Fibroblast of skin of right biceps (primary cell): ENCODE results near the gene PCNX2.

Source experiments
- DNase-seq: peaks from one replicate; pipeline ENCODE4 v3.0.0-alpha.2; 2013

The PCNX2 gene

DNA sequence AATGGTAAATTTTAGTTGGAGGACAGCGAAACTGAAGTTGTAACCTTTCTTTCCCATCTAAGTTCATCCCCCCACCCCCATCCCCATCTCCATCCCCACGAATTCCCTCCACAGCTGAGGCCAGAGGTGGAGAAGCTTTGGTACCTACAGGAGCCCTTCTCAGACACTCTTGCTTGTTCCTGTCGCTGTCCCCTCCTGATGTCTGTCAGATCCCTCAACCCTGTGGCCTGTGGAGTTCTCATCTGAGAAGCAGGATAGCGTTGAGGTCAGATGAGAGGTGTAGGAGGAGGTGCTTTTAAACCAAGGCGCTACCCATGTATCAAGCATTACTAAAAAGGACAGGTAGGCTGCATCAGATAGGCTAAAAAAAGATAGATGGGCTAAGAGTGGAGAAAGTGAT lies 344.3 kb downstream of the PCNX2 start:
- DNase-seq = no peak

DNA sequence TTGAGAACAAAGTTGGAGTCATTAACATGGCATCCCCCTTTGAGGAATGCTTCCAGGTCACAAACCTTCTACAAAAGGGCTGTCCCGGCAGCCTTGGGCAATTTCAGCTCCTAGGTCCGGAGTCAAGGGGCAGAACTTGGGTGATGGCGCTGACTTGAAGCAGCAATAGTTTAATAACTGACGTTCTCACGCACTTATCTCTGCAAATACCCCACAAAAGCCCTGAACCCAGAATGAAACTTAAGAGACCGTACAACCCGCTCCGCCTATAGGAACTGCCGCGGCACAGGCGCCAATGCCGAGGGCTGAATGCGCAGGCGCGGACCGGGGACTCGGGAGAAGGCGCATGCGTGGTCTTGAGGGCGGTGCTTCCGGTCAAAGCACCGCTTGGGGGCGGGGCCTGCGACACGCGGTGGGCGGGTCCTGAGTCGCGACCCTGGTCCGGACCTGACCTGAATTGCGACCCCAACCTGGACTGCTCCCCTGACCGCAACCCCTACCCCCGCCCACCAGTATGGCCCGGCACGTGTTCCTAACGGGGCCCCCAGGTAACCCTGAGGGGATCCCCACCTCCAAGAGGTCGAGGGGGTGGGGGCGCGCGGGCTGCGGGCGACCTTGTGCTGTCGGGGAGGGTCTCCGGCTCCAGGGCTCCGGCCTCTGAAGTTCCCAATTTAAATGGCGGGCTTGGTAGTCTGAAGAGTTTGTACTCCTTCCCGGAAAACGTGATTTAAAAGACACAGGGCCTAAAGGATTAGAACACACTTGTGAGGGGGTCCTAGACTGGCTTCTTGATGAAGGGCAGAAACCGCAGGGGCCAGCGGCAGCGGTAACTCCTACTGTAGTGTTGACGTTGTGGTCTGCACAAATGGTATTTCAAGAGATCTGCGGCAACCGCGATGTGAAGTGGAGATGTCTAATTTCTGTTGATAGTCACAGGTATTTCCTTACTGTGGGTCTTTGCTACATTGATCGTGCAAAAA lies 345.0 kb downstream of the PCNX2 start, which contains the start of gene NTPCR:
NTPCR (plus strand) TSS at position 415 of the 980 bp plus-strand sequence; CDS start at position 515, 100 bp downstream.
- peak; percentile 90 for DNase-seq

DNA sequence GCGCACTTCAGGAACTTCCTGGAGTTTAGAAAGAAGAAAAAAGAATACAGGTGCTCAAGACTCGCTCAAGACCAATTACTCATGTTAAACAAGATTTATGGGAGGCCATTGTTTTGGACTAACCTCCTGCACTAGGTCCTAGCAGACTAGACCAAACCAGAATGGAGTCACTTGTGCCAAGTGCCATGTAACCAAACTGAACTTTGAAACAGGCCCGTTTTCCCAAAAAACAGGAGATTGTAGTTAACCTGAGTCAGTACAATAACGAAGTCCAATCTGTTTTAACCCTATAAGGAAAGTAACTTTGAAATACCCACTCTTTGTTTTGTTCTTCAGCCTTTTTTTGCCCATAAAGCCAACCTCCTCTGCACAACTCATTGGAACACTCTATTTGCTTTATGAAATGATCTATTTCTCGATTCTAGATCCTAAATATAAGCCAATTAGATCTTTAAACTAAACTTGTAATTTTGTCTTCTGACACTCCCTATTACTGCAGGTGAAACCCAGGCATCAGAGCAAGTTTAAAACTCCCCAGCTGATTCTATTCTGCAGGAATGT lies 345.8 kb downstream of the PCNX2 start:
- DNase-seq = no peak

DNA sequence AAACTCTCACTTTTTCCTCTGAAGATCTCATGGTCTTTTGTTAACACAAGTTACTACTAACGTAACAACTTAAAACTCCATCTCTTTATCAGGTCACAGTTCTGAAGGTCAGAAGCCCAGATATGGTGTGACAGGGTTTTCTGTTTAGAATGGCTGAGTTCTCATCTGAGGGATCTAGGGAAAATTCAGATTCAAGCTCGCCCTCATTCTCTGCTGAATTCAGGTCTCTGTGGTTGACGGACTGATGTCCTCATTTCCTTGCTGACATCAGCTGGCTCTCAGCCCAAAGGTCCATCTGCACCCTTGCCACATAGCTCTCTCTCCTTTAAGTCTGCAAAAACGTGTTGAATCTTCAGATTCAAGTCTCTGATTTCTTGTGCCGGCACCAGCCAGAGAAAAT lies 351.2 kb downstream of the PCNX2 start:
- DNase-seq = no peak

DNA sequence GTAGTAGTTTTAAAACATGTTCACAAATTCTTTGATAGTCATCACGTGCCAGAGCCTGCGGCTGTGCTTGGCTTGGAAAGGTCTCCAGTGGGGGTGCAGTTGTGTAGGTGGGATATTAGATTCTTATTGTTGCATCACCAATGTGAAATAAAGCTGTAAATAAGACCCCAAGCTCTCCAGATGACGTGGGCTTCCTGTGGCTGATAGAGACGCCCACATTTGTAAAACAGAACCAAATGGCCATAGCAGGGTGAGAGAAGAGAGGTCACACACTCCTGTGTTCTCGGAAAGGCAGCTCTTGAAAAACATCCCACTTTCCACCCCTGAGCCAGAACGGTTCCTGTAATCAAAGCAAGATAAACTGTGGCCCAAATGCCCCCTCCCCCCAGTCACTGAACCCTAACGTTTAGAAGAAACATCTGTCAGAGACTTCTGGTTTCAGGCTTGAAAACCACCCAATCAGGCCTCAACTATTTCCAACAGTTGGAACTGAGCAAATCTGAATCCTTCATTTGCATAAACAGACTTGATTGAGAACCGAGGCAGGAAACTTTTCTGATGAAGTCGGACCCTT lies 351.8 kb downstream of the PCNX2 start:
- DNase-seq = no peak

DNA sequence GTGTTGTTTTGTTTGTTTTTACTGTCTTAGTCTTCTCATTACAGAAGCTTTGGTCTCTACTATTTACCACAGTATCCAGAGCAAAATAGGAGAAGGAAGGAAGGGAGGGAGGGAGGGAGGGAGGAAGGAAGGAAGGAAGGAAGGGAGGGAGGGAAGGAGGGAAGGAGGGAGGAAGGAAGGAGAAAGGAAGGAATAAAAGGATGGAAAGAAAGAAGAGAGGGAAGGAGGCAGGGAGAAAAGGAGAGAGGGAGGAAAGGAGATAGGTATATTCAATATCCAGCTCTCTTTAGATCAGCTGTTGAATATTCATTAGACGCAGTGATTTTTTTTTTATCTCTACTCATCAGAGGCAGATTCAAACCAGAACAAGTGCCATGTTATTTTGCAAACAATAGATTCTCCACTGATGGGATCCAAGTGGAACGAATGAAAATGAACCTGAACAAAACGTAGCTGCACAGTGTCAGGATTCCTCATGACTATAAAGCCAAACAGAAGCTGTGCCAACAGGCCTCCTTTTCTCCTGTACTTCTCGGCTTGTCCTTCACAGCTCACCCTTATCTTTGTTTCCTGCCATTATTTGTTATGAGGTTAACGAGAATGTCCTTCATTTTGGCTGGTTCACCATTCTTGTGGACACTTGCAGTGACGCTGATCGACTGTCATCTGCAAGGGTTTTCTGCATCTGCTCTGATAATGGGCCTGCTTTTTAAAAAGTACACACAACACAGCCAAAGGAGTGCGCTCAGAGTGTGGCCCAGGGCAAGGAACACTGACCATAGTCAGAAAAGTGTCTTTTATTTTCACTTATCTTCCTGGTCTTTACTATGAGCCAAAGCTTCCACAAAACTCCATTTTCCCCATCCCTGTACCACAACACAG lies 352.9 kb downstream of the PCNX2 start:
- no peak for DNase-seq

DNA sequence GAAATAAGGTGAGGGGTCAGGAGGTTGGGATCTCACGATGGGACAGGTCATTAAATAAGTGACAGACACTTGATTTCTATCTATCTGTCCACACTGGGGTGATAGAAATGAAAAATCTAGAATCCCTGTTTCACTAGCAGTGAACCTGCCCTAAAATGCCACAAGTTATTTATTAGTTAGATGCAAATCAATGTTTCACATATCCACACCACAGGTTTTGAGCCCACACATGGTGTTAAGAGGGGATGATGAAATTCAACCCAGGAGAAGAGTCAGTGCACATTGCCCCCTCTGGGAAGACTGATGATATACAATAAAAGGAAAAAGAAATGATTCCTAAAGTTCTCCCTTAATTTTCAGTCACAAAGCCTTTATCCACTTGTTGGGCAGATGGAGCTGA lies 355.3 kb downstream of the PCNX2 start:
- DNase-seq = no peak

DNA sequence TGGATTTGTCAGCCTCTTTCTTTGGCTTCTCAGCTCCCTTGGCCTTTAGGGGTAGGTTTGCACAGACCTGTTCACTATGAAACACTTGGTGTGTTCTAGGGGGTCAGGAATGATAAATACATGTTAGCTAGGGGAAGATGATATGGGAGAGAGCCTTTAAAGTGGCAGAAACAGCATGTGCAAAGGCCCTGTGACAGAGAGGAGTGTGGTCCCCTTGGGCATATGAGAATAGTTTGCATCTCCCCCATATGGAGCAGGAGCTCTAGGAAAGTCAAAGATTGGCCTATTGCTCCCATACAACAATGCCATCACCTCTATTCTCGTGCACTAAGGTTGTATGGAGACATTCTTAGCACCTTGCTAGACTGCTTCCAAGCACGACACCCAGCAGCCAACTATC lies 355.8 kb downstream of the PCNX2 start:
- no peak for DNase-seq

DNA sequence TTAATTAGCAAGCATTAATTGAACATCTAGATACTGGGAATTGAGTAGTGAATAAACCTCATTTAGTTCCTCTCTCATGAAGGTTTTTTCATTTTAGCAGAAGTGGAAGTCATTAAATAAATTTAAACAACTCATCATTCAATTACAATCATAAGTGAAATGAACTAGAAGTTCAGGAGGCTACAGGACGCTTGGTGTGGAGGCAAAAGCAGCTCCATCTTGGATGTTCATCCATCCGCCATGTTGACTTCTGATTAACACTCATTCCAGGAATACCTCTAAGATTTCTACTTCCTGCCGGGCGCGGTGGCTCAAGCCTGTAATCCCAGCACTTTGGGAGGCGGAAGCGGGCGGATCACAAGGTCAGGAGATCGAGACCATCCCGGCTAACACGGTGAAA lies 356.6 kb downstream of the PCNX2 start:
- no peak for DNase-seq

DNA sequence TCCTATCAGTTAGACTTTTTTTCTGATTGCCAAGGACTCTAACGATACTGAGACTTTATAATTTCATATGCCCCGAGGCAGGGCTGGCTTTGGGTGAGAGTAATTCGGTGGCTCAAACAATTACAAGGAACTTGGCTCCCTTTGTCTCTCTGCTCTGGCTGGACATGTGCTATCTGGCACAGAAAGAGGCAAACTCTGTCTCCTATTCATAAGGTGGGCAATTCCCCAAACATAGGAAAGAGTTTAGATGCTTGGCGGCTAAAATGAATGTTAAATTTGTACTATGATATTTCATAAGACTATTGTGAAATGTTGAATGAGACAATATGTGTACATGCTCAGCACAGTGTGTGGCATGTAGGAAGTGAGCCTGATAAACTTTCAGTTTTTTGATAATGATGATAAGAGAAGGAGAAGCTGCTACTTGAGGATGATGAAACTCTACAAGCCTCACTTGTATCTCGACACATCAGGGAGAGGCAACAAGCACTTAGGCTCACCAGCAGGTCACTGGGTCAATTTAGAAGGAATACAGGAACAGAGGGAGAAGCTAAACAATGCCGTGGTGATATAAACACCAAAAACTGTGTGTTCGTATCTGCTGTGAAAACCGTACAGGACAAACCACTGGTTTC lies 357.7 kb downstream of the PCNX2 start:
- DNase-seq = no peak

DNA sequence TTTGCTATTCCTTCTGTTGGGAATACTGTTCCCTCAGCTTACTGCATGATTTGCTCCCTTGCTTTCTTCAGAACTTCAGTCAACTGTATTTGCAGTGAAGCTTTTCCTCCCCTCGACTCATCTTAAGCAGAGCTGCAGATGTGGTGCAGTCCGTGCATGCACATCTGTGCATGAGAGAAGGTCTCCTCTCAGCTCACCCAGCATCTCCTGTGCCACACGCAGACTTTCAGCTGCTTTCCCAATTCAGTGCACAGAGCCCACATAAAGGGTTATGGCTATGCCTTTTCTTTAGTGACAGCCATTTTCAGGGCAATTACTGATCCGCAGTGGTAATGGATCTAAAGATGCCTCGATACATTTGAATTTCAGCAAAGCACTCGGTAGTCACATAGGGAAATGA lies 358.6 kb downstream of the PCNX2 start:
- DNase-seq = no peak
